ENCODE data around the gene PXT1. TPM values are rescaled to one million over a fixed set of nuclear protein-coding genes. Genes with fewer than 3 reads are reported as not detected.

The PXT1 gene
- polyA plus RNA-seq, 1 donor from 2014 or later = 0.24 TPM

DNA sequence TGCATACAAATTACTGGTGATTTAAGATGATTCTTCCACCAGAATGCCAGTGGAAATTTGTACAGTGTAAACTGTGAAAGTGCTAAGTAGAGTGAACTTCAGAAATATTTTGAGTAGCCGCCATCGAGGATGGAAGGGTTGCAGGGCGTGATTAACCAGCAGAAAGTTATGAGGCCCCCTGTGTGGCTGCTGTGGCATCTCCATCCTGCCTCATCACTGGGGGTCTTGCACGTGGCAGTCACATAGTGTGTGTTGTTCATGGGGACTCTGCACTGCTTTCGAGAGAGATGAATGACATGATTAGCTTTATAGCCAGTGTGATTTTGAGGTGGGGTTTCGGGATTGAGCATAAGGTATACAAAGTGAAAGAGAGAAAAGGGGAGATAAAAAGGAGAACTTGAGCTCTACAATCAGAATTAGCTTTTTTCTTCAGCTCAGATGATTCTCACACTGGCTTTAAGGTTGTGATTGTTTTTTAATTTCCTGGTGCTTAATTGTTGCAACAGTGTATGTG, 26.6 kb upstream of the PXT1 start:
- no peak for TF ChIP-seq MXI1 (conservative IDR thresholded peaks at IDR 0.05; ENCODE audit: poor library complexity, severe bottlenecking)
- TF ChIP-seq, protein P1, sequence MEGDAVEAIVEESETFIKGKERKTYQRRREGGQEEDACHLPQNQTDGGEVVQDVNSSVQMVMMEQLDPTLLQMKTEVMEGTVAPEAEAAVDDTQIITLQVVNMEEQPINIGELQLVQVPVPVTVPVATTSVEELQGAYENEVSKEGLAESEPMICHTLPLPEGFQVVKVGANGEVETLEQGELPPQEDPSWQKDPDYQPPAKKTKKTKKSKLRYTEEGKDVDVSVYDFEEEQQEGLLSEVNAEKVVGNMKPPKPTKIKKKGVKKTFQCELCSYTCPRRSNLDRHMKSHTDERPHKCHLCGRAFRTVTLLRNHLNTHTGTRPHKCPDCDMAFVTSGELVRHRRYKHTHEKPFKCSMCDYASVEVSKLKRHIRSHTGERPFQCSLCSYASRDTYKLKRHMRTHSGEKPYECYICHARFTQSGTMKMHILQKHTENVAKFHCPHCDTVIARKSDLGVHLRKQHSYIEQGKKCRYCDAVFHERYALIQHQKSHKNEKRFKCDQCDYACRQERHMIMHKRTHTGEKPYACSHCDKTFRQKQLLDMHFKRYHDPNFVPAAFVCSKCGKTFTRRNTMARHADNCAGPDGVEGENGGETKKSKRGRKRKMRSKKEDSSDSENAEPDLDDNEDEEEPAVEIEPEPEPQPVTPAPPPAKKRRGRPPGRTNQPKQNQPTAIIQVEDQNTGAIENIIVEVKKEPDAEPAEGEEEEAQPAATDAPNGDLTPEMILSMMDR (IDR thresholded peaks at IDR 0.05; ENCODE audit: poor library complexity, severe bottlenecking) = no peak
- TF ChIP-seq, protein P2, sequence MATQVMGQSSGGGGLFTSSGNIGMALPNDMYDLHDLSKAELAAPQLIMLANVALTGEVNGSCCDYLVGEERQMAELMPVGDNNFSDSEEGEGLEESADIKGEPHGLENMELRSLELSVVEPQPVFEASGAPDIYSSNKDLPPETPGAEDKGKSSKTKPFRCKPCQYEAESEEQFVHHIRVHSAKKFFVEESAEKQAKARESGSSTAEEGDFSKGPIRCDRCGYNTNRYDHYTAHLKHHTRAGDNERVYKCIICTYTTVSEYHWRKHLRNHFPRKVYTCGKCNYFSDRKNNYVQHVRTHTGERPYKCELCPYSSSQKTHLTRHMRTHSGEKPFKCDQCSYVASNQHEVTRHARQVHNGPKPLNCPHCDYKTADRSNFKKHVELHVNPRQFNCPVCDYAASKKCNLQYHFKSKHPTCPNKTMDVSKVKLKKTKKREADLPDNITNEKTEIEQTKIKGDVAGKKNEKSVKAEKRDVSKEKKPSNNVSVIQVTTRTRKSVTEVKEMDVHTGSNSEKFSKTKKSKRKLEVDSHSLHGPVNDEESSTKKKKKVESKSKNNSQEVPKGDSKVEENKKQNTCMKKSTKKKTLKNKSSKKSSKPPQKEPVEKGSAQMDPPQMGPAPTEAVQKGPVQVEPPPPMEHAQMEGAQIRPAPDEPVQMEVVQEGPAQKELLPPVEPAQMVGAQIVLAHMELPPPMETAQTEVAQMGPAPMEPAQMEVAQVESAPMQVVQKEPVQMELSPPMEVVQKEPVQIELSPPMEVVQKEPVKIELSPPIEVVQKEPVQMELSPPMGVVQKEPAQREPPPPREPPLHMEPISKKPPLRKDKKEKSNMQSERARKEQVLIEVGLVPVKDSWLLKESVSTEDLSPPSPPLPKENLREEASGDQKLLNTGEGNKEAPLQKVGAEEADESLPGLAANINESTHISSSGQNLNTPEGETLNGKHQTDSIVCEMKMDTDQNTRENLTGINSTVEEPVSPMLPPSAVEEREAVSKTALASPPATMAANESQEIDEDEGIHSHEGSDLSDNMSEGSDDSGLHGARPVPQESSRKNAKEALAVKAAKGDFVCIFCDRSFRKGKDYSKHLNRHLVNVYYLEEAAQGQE (IDR thresholded peaks at IDR 0.05; ENCODE audit: borderline replicate concordance) = no peak
- no peak for TF ChIP-seq RAD21 (conservative IDR thresholded peaks at IDR 0.05)
- no peak for TF ChIP-seq TAF1 (IDR thresholded peaks at IDR 0.05; ENCODE audit: low read depth)
- no peak for TF ChIP-seq EP300 (conservative IDR thresholded peaks at IDR 0.05; ENCODE audit: poor library complexity, severe bottlenecking)
- no peak for TF ChIP-seq EZH2 (IDR thresholded peaks at IDR 0.05; ENCODE audit: borderline replicate concordance, insufficient read depth, low read length, poor library complexity, severe bottlenecking)
- no peak for TF ChIP-seq SMC3 (conservative IDR thresholded peaks at IDR 0.05; ENCODE audit: poor library complexity)
- no peak for TF ChIP-seq POLR2AphosphoS5 (IDR thresholded peaks at IDR 0.05)
- H3K9ac ChIP-seq (ENCODE audit: low read length) = no peak overlapping the region
- no peak overlapping the region for H3K27ac ChIP-seq (ENCODE audit: low read length)
- H3K36me3 ChIP-seq (ENCODE audit: insufficient read depth, low read length) = peaks cover 7% of the 10 kb centered on the region
- H3K79me2 ChIP-seq (replicated peaks; ENCODE audit: insufficient read depth, low read length) = peaks cover 9% of the 10 kb centered on the region
- H3K4me3 ChIP-seq (ENCODE audit: low read length) = no peak overlapping the region
- no peaks in the 10 kb centered on the region for H4K20me1 ChIP-seq (ENCODE audit: insufficient read depth)
- H3F3A ChIP-seq (ENCODE audit: insufficient read depth, low read length, poor library complexity, severe bottlenecking) = no peaks in the 10 kb centered on the region
- H3K27me3 ChIP-seq (ENCODE audit: insufficient read depth, low read depth, low read length) = no peaks in the 10 kb centered on the region
- H2AFZ ChIP-seq (ENCODE audit: low read depth, low read length) = no peak overlapping the region
- no peaks in the 10 kb centered on the region for H3K9me3 ChIP-seq (ENCODE audit: low read length)
- no peaks in the 10 kb centered on the region for H3K9me2 ChIP-seq (ENCODE audit: insufficient read depth, low read length)
- no peak overlapping the region for H3K4me2 ChIP-seq (ENCODE audit: low read length)

DNA sequence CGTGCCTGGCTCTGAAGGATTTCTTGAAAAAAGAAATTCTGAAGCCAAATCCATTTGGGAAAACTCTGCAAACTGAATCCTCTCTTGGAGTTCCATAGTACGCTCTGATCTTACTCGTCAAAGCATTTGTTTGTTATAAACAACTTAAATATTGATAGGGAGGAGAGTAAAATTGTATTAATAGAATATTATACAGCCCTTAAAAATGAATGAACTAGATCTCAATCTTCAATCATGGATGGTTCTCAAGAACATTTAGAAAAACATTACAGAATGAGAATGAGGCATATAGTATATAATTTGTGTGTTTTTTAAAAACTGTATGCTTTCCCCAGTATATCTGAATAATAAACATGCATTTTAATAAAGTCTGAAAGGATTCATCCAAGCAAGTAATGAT, 25.0 kb upstream of the PXT1 start:
- H3K9me2 ChIP-seq (ENCODE audit: insufficient read depth, low read length) = no peaks in the 10 kb centered on the region
- H3K9me3 ChIP-seq (ENCODE audit: low read length) = no peaks in the 10 kb centered on the region
- peaks cover 7% of the 10 kb centered on the region for H3K36me3 ChIP-seq (ENCODE audit: insufficient read depth, low read length)
- H3F3A ChIP-seq (ENCODE audit: insufficient read depth, low read length, poor library complexity, severe bottlenecking) = no peaks in the 10 kb centered on the region
- H3K9ac ChIP-seq (ENCODE audit: low read length) = no peak overlapping the region
- TF ChIP-seq RAD21 (conservative IDR thresholded peaks at IDR 0.05) (no peak), TAF1 (IDR thresholded peaks at IDR 0.05; ENCODE audit: low read depth) (no peak), MXI1 (conservative IDR thresholded peaks at IDR 0.05; ENCODE audit: poor library complexity, severe bottlenecking) (no peak), SMC3 (conservative IDR thresholded peaks at IDR 0.05; ENCODE audit: poor library complexity) (no peak), EP300 (conservative IDR thresholded peaks at IDR 0.05; ENCODE audit: poor library complexity, severe bottlenecking) (no peak), EZH2 (IDR thresholded peaks at IDR 0.05; ENCODE audit: borderline replicate concordance, insufficient read depth, low read length, poor library complexity, severe bottlenecking) (no peak), POLR2AphosphoS5 (IDR thresholded peaks at IDR 0.05) (no peak)
- TF ChIP-seq, protein P1 (IDR thresholded peaks at IDR 0.05; ENCODE audit: poor library complexity, severe bottlenecking) = no peak
- TF ChIP-seq, protein P2 (IDR thresholded peaks at IDR 0.05; ENCODE audit: borderline replicate concordance) = no peak
- no peak overlapping the region for H2AFZ ChIP-seq (ENCODE audit: low read depth, low read length)
- no peaks in the 10 kb centered on the region for H3K27me3 ChIP-seq (ENCODE audit: insufficient read depth, low read depth, low read length)
- H3K79me2 ChIP-seq (replicated peaks; ENCODE audit: insufficient read depth, low read length) = peaks cover 18% of the 10 kb centered on the region
- no peaks in the 10 kb centered on the region for H4K20me1 ChIP-seq (ENCODE audit: insufficient read depth)
- H3K27ac ChIP-seq (ENCODE audit: low read length) = no peak overlapping the region
- H3K4me2 ChIP-seq (ENCODE audit: low read length) = no peak overlapping the region
- H3K4me3 ChIP-seq (ENCODE audit: low read length) = no peak overlapping the region
